HG02642 (cell line): ENCODE measurements around the gene MYL9.
"Not testable (repeated sequence)": the region's sequence is repeated elsewhere in the genome, so short reads cannot be mapped to it uniquely, and the experiment has no call there.

Source experiments
- ATAC-seq: cut with Tn5 transposase; IDR thresholded peaks from one replicate; pipeline ENCODE4 v1.9.1; 2021; ENCODE audit warnings: mild to moderate bottlenecking; ENCODE audit not compliant: unreplicated experiment, poor library complexity

The MYL9 gene

DNA sequence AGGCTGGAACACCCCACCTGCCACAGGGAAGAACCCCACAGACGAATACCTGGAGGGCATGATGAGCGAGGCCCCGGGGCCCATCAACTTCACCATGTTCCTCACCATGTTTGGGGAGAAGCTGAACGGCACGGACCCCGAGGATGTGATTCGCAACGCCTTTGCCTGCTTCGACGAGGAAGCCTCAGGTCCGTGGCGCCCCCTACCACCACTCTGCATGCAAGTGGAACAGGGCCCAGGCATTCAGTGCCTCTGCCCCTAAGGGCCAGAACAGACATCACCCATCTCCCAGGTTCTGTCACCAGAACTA is 6.6 kb downstream of the MYL9 start:
- no peak for ATAC-seq

- no peak for ATAC-seq
Observed at GRCh38 chr20:36548704-36549627, 7.6 kb downstream of the MYL9 start.

DNA sequence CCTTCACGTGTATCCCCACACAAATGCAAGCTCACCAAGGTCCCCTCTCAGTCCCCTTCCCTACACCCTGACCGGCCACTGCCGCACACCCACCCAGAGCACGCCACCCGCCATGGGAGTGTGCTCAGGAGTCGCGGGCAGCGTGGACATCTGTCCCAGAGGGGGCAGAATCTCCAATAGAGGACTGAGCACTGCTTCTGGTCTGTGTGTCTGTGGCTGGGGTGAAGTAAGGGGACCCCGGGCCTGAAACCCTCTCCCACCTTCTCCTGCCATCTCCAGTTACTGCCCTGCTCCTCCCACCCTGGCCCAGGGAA is 8.3 kb downstream of the MYL9 start:
- ATAC-seq, result no peak

DNA sequence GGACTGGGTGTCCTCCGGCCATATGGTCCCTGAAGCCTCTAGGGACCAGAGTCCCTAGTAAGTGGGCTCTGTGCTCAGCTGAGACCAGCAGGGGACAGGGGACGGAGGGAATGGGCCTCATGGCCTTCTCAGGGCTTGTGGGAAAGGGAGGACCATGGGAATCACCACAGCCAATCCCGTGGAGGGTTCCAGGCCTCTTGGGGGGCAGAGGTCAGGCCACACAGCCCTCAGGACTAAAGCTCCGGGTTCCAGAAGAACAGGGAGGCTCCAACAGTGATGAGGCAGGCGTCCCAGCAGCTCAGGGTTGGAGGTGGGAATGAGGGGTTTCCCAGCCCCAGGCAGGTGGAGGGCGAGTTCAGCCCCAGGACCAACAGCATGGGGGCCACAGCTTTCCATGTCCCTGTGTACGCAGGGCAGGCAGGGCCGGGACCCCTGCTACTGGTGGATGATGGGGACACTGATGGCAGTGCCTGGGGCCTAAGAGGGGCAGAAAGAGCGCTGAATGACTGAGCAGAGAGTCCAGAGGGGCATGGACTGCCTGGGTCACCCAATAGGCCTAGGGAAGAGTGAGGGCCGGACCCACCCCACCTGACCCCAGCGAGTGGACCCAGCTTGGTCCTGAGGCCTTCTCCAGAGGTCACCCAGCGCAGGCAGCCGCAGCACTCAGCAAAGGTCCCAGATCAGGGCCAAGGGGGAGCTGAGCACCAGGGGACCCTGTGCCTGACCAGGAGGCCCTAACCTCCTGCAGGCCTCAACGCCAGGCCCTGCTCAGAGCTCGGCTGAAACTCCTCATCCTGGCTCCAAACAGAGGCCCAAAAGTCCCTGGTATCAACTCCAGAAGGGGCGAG is 8.8 kb downstream of the MYL9 start:
- ATAC-seq, result no peak

DNA sequence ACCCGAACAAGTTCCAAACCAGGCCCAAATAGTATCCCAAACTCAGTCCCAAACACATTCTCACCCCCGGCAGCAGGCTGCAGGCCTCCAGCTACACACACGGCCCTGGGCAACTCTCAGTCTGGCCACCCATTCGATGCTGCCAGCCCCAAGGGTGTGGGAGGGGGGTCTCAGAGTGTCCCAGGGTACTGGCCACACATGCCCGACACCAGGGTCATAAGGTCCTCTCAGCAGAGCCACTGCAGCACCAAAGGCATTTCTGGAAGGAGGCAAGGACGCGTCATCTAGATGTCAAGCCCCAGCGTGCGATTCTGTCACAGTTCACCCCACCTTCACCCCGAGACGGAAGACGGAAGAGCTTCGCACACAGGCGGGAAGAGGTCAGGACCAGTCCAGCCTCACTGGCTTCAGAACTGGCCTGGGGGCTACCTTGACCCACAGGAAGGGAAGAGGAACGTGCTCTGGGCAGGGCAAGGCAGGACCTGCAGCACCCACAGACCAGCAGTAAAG is 9.5 kb downstream of the MYL9 start:
- no peak for ATAC-seq

- ATAC-seq, result no peak
Observed at GRCh38 chr20:36555248-36555647, 13.9 kb downstream of the MYL9 start.

- no peak for ATAC-seq
Observed at GRCh38 chr20:36562724-36563123, 21.4 kb downstream of the MYL9 start.

- no peak for ATAC-seq
Observed at GRCh38 chr20:36563374-36563773, 22.1 kb downstream of the MYL9 start.

- not testable (repeated sequence) for ATAC-seq
Observed at GRCh38 chr20:36564078-36564725, 22.9 kb downstream of the MYL9 start.

DNA sequence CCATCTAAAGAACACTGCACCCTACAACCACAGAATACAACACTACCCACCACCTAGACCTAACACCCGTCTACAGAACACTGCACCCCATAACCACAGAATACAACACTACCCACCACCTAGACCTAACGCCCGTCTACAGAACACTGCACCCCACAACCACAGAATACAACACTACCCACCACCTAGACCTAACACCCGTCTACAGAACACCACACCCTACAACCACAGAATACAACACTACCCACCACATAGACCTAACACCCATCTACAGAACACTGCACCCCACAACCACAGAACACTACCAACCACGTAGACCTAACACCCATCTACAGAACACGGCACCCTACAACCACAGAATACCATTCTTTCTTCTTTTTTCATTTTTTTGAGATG is 23.4 kb downstream of the MYL9 start:
- not testable (repeated sequence) for ATAC-seq

DNA sequence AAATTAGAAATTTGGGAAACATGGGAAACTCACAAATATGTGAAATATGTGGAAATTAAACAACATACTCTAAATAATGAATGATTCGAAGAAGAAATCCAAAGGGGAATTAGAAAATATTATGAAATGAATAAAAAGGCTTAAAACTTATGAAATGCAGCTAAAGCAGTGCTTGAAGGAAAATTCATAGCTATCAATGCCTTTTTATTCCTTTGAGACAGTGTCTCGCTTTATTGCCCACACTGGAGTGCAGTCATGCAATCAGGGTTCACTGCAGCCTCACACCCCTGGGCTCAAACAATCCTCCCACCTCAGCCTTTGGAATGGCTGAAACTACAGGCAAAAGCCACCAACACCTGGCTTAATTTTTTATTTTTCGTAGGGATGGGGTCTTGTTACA is 24.2 kb downstream of the MYL9 start:
- ATAC-seq, result no peak

DNA sequence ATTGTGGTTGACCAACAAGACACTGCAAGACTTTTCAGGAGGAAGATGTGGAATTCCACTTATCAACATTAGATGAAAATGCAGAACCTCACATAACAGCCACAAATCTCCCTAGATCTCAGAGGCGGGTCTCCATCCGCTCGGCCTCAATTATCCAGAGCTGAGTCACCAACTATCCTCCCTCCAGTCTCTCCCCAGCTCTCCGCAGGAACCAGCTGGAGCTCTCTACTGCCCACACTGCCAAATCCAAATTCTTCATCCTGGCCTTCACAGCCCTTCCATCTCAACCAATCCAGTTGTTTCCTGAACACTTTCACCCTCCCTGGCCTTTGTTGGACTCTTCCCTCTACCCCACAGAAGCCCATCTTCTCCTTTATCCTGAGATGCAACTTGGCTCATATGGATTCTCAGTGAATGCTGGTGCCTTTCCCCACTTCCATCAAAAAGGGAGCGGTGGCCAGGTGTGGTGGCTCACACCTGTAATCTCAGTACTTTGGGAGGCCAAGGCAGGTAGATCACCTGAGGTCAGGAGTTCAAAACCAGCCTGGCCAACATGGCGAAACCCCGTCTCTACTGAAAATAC is 28.6 kb downstream of the MYL9 start:
- ATAC-seq, result no peak

DNA sequence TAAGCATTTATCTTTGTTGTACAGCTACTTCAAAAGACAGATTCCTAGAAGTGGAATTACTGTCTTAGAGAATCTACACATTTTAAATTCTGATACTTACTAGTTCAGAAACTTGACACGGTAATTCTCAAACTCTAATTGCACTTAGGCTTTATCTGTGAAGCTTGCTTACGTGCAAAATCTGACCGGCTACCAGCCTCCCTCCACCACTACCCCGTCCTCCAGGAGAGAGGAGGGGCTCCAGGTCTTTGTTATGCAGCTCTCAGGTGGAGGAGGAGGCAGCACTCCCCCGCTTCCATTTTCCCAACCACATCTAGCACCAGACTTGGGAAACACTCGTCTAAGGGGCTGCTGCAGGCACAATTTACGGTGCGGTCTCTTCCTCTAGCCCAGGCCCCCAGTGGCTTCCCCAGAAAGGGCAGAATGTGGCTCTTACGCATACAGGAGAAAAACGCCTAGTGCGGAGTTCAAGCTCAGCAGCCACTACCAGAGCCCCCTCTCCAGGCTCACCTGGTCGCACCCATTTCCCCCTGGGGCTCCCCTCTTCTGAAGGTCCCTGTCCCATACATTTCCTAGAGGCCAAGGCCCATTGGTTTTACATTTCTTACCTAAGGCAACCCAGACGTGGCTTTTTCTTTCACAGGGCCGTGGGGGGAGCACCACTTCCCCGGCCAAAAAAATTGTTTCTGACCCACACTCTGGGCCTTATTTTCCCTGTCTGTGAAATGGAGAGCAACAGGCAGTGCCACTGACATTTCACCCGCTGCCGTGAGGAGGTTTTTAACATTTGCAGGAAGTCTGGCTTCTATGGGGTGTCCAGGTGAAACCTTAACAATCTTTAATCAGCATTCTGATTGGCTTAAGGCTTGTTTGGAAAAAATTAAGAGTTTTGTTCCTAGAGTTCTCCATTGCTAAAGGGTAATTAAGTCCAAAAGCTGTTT is 30.5 kb downstream of the MYL9 start:
- ATAC-seq, result no peak

DNA sequence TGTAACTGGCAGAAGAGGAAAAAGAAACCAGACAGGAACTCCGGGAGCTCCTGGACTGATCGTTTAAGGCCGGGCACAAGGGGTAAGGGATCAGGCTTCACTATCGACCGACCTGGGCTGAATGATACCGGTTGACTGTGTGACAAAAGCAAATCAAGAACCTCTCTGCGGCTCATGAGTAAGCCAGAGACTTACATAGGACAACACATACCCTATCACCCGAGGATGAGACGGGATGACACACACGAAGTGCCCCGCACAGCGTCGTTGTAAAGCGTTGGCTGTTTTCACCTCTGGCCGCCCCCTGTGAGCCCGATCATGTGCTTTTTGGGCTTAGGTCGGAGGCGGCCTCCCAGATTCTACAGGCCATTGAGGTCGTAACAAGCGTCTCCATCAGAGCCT is 31.4 kb downstream of the MYL9 start:
- peak; percentile 5 for ATAC-seq

- peak; percentile 77 for ATAC-seq
Observed at GRCh38 chr20:36573103-36573797, 31.9 kb downstream of the MYL9 start, which contains the start of gene TGIF2. TSS of gene TGIF2 (plus strand) at chr20:36573597. CDS start at chr20:36578775, 5,178 bp downstream.

- ATAC-seq, result peak; percentile 8
Observed at GRCh38 chr20:36573798-36574365, 32.6 kb downstream of the MYL9 start.

- no peak for ATAC-seq
Observed at GRCh38 chr20:36574366-36575135, 33.2 kb downstream of the MYL9 start.

GRCh38 chr20:36576081-36576445 is 34.7 kb downstream of the MYL9 start:
- no peak for ATAC-seq
